SW 1271 (cell line): ENCODE data around the gene OR10G7.

Experiments
- DNase-seq, 2 experiments: peaks; one replicate each; lab custom pipeline; 2025; lab: John Stamatoyannopoulos, UW

The OR10G7 gene

GRCh38 chr11:124041254-124041653 is at the start of gene OR10G7:
TSS of gene OR10G7 (minus strand) at chr11:124041325. CDS start at chr11:124039001, 2,324 bp downstream.
- no peak for DNase-seq

DNA sequence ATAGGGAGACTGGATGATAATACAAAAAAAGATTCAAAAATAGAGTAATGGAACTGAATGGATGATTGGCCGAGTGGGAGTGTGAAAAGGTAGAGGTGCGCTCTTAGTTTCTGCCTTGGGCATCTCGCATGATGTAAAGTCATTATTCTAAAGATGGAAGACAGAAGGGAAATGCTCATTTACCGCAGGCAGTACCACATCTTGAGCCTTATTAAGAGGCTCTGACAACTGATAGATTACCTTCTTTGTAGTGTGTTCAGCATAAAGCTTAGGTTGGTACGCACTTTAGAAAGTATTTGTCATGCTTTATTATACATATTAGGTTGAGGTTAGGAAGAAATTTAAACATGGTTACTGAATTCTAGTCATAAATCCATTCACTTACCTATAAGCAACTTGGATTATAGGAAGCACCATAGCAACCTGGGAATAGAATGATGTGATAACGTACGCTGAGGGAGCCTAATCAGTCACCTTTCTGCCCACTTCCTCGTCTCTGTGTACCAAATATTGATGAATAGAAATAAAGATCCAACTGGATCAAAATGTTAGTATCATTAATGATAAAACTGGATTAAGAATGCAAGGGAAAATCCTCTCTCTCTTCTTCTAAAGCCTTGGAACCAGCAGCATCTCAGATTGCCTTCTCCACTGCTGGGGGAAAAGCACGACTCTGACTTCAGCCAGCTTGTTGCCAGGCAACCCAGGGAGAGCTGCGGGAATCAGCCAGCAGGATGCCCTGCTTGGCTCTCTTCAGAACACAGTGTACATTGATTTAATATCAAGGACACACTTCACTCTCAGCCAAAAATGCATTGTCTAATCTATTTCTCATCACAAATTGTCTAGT is 45.1 kb upstream of the OR10G7 start:
- DNase-seq = no peak

GRCh38 chr11:124085583-124085982 is 44.5 kb upstream of the OR10G7 start:
- no peak for DNase-seq

GRCh38 chr11:124082371-124082770 is 41.2 kb upstream of the OR10G7 start:
- no peak for DNase-seq

GRCh38 chr11:124081483-124081882 is 40.4 kb upstream of the OR10G7 start:
- no peak for DNase-seq

DNA sequence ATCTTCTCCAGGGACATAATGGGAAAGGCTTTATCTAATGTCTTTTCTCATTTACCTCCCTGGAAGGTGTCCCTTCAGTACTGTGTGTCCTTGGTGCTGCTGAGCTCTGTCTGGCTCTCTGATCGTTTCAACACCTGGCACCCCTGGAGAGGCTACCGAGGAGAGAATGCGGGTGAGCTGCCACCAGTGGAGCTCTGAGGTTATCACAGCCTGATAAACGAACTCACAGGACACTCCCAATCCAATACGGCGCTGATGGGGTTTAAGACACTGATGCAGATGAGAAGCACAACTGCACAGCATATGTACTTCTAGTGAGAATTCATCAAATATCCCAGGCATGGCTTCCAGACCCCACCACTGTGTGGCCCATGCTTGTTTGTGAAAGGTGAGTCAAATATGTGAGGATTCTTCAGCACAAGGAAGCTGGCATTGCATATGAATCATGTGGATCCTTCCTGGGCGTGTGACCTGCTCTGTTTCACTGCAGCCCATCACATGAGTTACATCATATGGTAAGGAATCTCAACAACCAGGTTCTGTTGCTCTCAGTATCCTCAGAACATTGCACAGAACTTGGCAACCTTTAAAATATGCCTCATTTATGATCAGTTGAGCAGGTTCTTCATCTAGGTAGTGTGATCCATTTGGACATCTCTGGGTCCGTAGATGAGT is 39.3 kb upstream of the OR10G7 start:
- no peak for DNase-seq

DNA sequence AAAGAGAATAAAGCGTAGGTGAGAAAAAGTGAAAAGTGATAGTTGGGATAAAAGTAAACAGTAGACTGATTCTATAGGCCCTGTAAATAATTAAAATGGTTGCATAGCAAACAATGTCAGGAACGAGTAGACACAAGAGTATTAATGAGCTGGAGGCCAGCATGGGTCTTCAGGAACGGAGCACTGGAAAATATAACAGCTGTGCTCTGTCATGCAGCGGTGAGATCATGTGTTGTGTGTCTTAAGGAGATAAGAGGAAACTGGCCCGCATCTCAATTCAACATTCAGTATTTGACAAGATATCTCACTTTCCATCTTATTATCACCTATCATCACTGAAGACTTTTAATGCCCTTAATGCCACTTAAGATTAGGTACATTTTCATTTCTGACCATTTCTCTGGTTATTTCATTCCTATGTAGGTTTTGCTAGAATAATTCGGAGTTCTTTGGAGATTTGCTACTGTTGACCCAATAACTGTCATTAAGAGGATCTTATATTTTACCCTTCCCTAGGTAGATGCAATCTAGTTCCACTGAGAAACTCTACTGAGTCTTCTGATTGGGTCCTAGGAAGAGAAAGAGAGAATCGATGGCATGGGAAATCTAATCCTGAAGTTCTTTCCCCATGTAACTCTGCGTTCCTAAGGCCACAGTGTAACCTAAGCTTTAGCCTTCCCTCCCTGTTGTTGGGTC is 38.7 kb upstream of the OR10G7 start:
- no peak for DNase-seq

DNA sequence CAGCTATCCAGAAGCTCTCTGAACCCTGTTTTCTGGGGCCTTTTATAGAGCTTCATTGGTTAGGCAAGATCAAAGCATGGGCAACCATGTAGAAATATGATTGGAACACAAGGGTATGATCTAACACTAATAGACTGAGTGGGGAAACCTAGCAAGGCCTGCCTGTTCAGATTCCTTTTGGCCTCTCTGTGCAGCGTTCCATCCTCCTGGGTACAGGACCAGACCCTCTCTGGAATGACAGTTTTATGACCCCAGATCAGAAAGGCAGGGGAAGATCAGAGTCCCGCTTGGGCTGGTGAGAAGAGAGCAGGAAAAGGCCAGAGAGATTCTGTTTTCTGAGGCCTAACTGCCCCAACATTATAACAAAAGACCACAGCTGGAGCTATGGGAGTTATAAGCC is 37.5 kb upstream of the OR10G7 start:
- no peak for DNase-seq

DNA sequence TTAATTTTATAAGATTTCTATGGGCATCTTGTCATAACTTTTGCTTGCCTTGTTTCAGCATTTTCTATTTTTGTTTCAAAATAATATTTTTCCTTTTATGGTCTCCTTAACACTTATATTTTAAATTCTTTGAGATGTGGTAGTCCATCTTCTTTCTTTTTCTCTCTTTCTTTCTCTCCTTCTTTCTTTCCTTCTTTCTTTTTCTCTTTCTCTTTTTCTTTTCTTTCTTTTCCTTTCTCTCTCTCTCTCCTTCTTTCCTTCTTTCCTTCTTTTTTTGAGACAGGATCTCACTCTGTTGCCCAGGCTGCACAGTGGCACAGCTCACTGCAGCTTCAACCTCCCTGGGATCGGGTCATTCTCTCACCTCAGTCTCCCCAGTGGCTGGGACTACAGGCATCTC is 36.1 kb upstream of the OR10G7 start:
- DNase-seq = no peak

GRCh38 chr11:124075841-124076651 is 34.9 kb upstream of the OR10G7 start:
- DNase-seq = peak in 1 of 2 experiments; percentile 27

- no peak for DNase-seq
These were observed 34.3 kb upstream of the OR10G7 start for GRCh38 chr11:124075492-124075840.

DNA sequence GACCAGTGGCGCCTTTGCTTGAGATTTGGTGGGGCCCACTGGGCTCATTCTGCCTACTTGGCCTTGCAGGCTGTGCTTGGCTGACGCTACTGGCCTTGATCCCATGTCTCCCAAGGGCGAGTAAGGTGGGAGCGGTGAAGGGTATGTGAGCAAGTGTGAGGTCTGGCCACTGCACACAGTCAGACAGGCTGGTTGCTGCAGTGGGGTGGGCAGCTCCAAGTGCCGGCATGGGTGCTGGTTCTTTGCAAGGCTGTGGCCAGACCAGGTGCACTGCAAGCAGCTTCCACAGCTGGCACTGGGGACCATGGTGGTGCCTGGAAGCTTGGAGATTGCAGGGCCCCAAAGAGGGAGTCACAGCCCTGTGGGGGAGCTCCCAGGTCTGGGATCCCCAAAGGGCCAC is 33.4 kb upstream of the OR10G7 start:
- no peak for DNase-seq

DNA sequence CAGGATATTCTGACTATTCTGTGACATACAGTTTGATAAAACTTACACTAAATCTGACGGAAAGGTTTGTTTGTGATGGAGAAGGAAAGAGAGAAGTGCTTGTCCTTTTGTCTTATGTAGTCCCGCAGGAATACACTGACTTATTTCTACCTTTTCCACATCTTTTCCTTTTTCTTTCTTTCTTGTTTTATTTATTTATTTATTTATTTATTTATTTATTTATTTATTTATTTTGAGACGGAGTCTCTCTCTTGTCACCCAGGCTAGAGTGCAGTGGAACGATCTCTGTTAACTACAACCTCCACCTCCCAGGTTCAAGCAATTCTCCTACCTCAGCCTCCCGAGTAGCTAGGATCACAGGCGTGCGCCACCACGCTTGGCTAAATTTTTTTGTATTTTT is 31.0 kb upstream of the OR10G7 start:
- no peak for DNase-seq

GRCh38 chr11:124071623-124071948 is 30.5 kb upstream of the OR10G7 start:
- no peak for DNase-seq

DNA sequence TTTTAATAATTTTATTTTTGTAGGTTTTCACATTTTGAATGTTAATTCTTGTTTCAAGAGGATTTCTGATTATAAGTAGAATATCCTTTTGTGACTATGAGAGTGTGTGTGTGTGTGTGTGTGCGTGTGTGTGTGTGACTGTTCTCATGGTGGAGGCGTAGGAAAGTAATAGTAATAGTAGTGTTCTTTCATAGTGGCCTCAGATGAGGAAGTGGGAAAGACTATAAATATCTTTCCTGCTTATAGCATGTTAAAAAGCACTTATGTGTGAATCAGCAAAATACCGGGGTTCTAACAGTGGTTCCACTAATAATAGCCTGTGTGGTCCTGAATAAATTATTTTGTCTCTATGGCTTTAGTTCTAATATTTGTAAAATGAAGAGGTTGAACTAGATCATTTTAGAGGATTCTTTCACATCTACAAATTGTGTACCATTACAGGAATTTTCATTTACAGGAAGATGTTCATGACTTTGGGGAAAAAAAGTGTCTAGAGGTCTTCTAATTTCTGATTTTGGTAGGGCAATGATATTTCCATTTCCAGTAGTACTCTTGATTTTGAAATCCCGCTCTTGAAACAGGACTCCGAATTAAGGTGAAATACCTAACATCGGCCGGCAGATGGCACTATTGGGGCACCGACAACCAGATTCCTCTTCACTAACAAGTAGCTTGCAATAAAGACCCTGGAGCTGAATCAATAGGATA is 29.9 kb upstream of the OR10G7 start:
- peak in 1 of 2 experiments; percentile 40 for DNase-seq

GRCh38 chr11:124069429-124070401 is 28.6 kb upstream of the OR10G7 start:
- peak in 1 of 2 experiments; percentile 14 for DNase-seq

DNA sequence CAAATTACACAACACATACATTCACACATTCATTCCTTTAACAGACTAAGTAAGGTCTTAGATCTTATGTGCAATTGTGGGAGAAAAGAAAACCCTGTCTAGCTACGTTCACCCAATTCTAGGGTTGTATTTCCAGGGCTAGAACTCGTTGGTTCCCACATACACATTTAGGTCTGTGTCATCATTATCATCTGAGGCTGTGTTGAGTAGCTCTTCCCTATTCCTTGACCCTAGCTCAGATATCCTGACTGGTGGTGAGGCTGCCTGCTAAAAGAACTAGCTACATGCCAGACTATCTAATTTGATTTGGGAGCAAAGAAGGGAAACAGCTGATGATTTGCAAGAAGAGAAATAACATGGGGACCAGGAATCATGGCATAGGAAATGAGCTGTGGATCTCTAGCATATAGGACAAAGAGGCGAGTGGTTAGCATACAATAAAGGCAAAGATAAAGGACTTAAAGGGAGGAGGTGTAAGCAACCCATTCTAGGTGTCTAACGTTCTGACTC is 27.5 kb upstream of the OR10G7 start:
- no peak for DNase-seq

GRCh38 chr11:124052966-124053365 is 11.8 kb upstream of the OR10G7 start:
- no peak for DNase-seq

DNA sequence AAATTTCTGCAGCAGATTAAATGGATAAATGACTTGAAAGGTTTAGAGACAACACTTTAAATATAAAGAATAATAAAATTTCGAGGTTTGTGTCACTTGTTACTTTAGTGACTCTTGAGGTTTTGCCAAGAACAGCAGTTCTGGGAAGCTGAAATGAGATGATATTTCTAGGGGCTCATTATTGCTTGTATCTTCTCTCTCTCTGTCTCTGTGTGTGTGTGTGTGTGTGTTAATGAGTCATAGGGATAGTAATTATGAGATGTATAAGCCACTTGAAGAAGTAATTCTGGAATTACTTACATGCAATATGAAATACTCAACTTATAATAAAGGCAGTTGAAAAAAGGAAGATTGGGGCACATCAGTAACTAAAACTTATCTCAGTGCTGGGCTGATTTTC is 9.6 kb upstream of the OR10G7 start:
- DNase-seq = no peak

- no peak for DNase-seq
These were observed 2.3 kb upstream of the OR10G7 start for GRCh38 chr11:124043420-124043819.
